ENCODE results near the gene LIG4.

- no peak for TF ChIP-seq CTCF (IDR thresholded peaks at IDR 0.05)
- TF ChIP-seq POLR2A (IDR thresholded peaks at IDR 0.05): no peak
- no peak for TF ChIP-seq POLR2AphosphoS5 (IDR thresholded peaks at IDR 0.05)
These were observed 21.5 kb downstream of the LIG4 start for GRCh38 chr13:108193806-108194205.

All from breast epithelium (tissue), 3 donors.